GM12878 (cell line): ENCODE data around the gene KIAA1586. TPM values are rescaled to one million over a fixed set of nuclear protein-coding genes. Genes with fewer than 3 reads are reported as not detected.
A peak's percentile ranks its signal among the peaks of the same experiment; 100 is the strongest.
"Not testable (repeated sequence)": the region's sequence is repeated elsewhere in the genome, so short reads cannot be mapped to it uniquely, and the experiment has no call there.

Experiments used
- ATAC-seq: fragments of 200-7000 bp; cut with Tn5 transposase; 3 replicates; pipeline ENCODE4 v1.9.1; 2020; ENCODE audit warnings: mild to moderate bottlenecking, moderate library complexity
- Bru-seq: library from RNA; stranded (reverse); fragments of 400-500 nt; gene quantifications from one replicate; lab custom pipeline; 2021; lab: Mats Ljungman, UMichigan
- BruChase-seq, 2 experiments: library from RNA; stranded (reverse); fragments of 400-500 nt; gene quantifications; one replicate each; lab custom pipeline; 2021; lab: Mats Ljungman, UMichigan
- BruUV-seq: library from RNA; stranded (reverse); fragments of 400-500 nt; replicated peaks from 2 replicates; lab custom pipeline; 2021; lab: Mats Ljungman, UMichigan
- CTCF ChIA-PET: fragments of 300-600 bp; sonication (Branson Sonifier 250); formaldehyde crosslinking; extraction: SDS; loops from one replicate; lab custom pipeline; 2021; ENCODE audit warnings: inconsistent platforms; lab: Yijun Ruan, JAX
- POLR2A ChIA-PET: fragments of 350-600 bp; formaldehyde crosslinking; extraction: SDS; loops from one replicate; lab custom pipeline; 2021; ENCODE audit warnings: inconsistent platforms; lab: Charles Lee
- RAD21 ChIA-PET: fragments of 300-600 bp; sonication (Branson Sonifier 250); formaldehyde crosslinking; loops from one replicate; lab custom pipeline; 2023; ENCODE audit warnings: antibody characterized with exemption; ENCODE audit not compliant: unreplicated experiment; lab: Charles Lee
- SMC1A ChIA-PET: fragments of 300-600 bp; sonication (Branson Sonifier 250); formaldehyde crosslinking; loops from one replicate; lab custom pipeline; 2023; ENCODE audit not compliant: unreplicated experiment, uncharacterized antibody; lab: Charles Lee
- DNase-seq: peaks from one replicate; pipeline ENCODE4 v3.0.0-alpha.2; 2011; ENCODE audit warnings: low read depth, low spot score
- FAIRE-seq: peaks from 3 replicates; lab custom pipeline; 2011; peaks lifted over from hg19 to GRCh38; lab: Jason Lieb, UNC
- H2AFZ ChIP-seq: 2 replicates; pipeline ENCODE4 v1.6.0; 2011; ENCODE audit warnings: low read depth, low read length, control low read depth; ENCODE audit not compliant: control insufficient read depth
- H3K27ac ChIP-seq: 2 replicates; pipeline ENCODE4 v1.5.1; 2011; ENCODE audit warnings: control low read depth; ENCODE audit not compliant: control insufficient read depth, insufficient read depth
- H3K27me3 ChIP-seq, 2 experiments: replicated peaks in 1 of 2; 2 replicates each; pipeline versions ENCODE4 v1.6.0 to v1.6.1; 2011; ENCODE audit warnings: low read length in 1 of 2; ENCODE audit not compliant: control insufficient read depth in 2 of 2, insufficient read depth in 2 of 2
- H3K36me3 ChIP-seq, 2 experiments: 2 replicates each; pipeline ENCODE4 v1.5.1; 2011; ENCODE audit warnings: low read length in 1 of 2; ENCODE audit not compliant: control insufficient read depth in 2 of 2, insufficient read depth in 2 of 2
- H3K4me1 ChIP-seq: 2 replicates; pipeline ENCODE4 v1.6.1; 2011; ENCODE audit warnings: mild to moderate bottlenecking, low read length, moderate library complexity, mixed read lengths; ENCODE audit not compliant: control insufficient read depth, insufficient read depth
- H3K4me2 ChIP-seq: 2 replicates; pipeline ENCODE4 v1.6.0; 2011; ENCODE audit warnings: control low read depth; ENCODE audit not compliant: control insufficient read depth, insufficient read depth
- H3K4me3 ChIP-seq: fragments of 200-600 bp; sonication (generic); 2 replicates; pipeline ENCODE4 v1.5.1; 2016
- H3K79me2 ChIP-seq: 2 replicates; pipeline ENCODE4 v1.6.0; 2011; ENCODE audit warnings: low read length; ENCODE audit not compliant: control insufficient read depth, insufficient read depth
- H3K9ac ChIP-seq: 2 replicates; pipeline ENCODE4 v1.8.0; 2011; ENCODE audit warnings: low read length, control low read depth, mixed read lengths; ENCODE audit not compliant: control insufficient read depth, insufficient read depth
- H3K9me3 ChIP-seq: replicated peaks from 3 replicates; pipeline ENCODE4 v1.5.1; 2011; ENCODE audit warnings: mild to moderate bottlenecking, low read length; ENCODE audit not compliant: control insufficient read depth, insufficient read depth
- H4K20me1 ChIP-seq: 2 replicates; pipeline ENCODE4 v1.6.0; 2011; ENCODE audit not compliant: control insufficient read depth, insufficient read depth
- BHLHE40 ChIP-seq, 2 experiments: fragments of 450-650 bp in 1 of 2; IDR thresholded peaks; 2 replicates each; pipeline ENCODE4 v1.6.1; 2011 to 2017; ENCODE audit warnings: low read depth in 2 of 2, borderline replicate concordance in 1 of 2, improper control_type of control experiment in 1 of 2, low read length in 1 of 2, mild to moderate bottlenecking in 1 of 2
- E2F8 ChIP-seq: fragments of 450-650 bp; IDR thresholded peaks from 2 replicates; pipeline ENCODE4 v1.6.1; 2018; ENCODE audit warnings: mild to moderate bottlenecking, low read depth, moderate library complexity; ENCODE audit not compliant: partially characterized antibody
- GABPA ChIP-seq: IDR thresholded peaks from 2 replicates; pipeline ENCODE4 v1.6.1; 2014; ENCODE audit warnings: antibody characterized with exemption, low read depth, mild to moderate bottlenecking, inconsistent platforms
- GATAD2B ChIP-seq: fragments of 450-650 bp; conservative IDR thresholded peaks from 2 replicates; pipeline ENCODE4 v1.6.1; 2017; ENCODE audit warnings: low read depth, mild to moderate bottlenecking, moderate library complexity
- HDGF ChIP-seq: fragments of 450-650 bp; IDR thresholded peaks from 2 replicates; pipeline ENCODE4 v1.6.1; 2016; ENCODE audit warnings: antibody characterized with exemption
- MEF2B ChIP-seq: fragments of 450-650 bp; IDR thresholded peaks from 2 replicates; pipeline ENCODE4 v1.6.1; 2018; ENCODE audit warnings: mild to moderate bottlenecking, moderate library complexity; ENCODE audit not compliant: partially characterized antibody, poor library complexity, severe bottlenecking
- NBN ChIP-seq: fragments of 450-650 bp; IDR thresholded peaks from 2 replicates; pipeline ENCODE4 v1.6.1; 2016
- RUNX3 ChIP-seq: IDR thresholded peaks from 2 replicates; pipeline ENCODE4 v1.6.1; 2012; ENCODE audit warnings: low read length, inconsistent platforms
- WGBS: methylation state at CpG from one replicate; pipeline ENCODE4 v1.1.6; 2016; ENCODE audit warnings: low lambda C conversion rate; ENCODE audit not compliant: insufficient replicate concordance, insufficient coverage; ENCODE audit errors: missing lambda C conversion rate; 5-methylcytosine and 5-hydroxymethylcytosine counted together
- in situ Hi-C: fragments of 300-500 bp; cut with MboI; formaldehyde crosslinking; loops from 9 replicates; pipeline ENCODE4 v1.14.3; 2018; ENCODE audit warnings: mixed read lengths
- intact Hi-C: fragments of 100-400 bp; cut with micrococcal nuclease; formaldehyde crosslinking; loops from one replicate; pipeline ENCODE4 v1.14.2; 2022; ENCODE audit not compliant: unreplicated experiment
- long read RNA-seq, 2 experiments: library from polyadenylated mRNA; unstranded; transcript quantifications; one replicate each; pipeline ENCODE4 v2.0.0, GENCODE V29; 2019 to 2020
- polyA minus RNA-seq, 3 experiments: library from RNA; depleted of rRNA, polyadenylated mRNA; stranded (reverse); fragments of >200 nt; gene quantifications; 2 replicates each; pipeline ENCODE4 v1.2.3, GENCODE V29; 2011
- polyA plus RNA-seq, 11 experiments: library from polyadenylated mRNA; depleted of rRNA in 4 of 11; unstranded in 6 of 11; stranded (reverse) in 5 of 11; fragments of >200 nt; fragmentation: Nextera tagmentation in 4 of 11; fragmentation: Illumina TruSeq in 1 of 11; extraction: Ambion mirVana in 4 of 11; extraction: Trizol in 1 of 11; gene quantifications; 1 replicate in 1 of 11; 2 replicates in 10 of 11; pipeline versions ENCODE4 v1.2.1 to v1.2.3, GENCODE V29; 2011 to 2016; ENCODE audit warnings: inconsistent platforms in 2 of 11, missing spikeins in 2 of 11, low read depth in 1 of 11
- total RNA-seq, 4 experiments: library from RNA; depleted of rRNA in 3 of 4; stranded (reverse); fragments of >200 nt in 3 of 4; fragmentation: Illumina TruSeq in 1 of 4; extraction: Trizol in 1 of 4; gene quantifications; 2 replicates each; pipeline versions ENCODE4 v1.2.1 to v1.2.3, GENCODE V29; 2013 to 2021
- TF ChIP-seq, protein P1 (sequence below): fragments of 450-650 bp; IDR thresholded peaks from 2 replicates; pipeline ENCODE4 v1.6.1; 2017; ENCODE audit warnings: low read depth, mild to moderate bottlenecking, moderate library complexity
- TF ChIP-seq, protein P2 (sequence below): fragments of 450-650 bp; IDR thresholded peaks from 2 replicates; pipeline ENCODE4 v1.6.1; 2016; ENCODE audit warnings: mild to moderate bottlenecking

The KIAA1586 gene
- total RNA-seq (2013; cell fraction: nucleolus; rRNA removed): 39.9 and 41.2 TPM in 2 replicates
- total RNA-seq (2014; rRNA removed) (13.3 and 18.9 TPM in 2 replicates), total RNA-seq (2014; rRNA removed; fragmentation: Illumina TruSeq; extraction: Trizol) (26.3 and 27.4 TPM in 2 replicates), total RNA-seq (2021) (17.4 and 20.2 TPM in 2 replicates), polyA plus RNA-seq (2011; rRNA removed) (13.1 and 28.1 TPM in 2 replicates), polyA plus RNA-seq (2014; fragmentation: Illumina TruSeq; extraction: Trizol) (19.0 and 23.3 TPM in 2 replicates), polyA plus RNA-seq (2014; fragmentation: Nextera tagmentation; extraction: Ambion mirVana) (10 to 100 TPM; 22.3 to 29.0 TPM), polyA plus RNA-seq (2014; rRNA removed) (10.8 and 14.2 TPM in 2 replicates), polyA plus RNA-seq (2016; fragmentation: Nextera tagmentation; extraction: Ambion mirVana) (10 to 100 TPM; 28.8 to 33.1 TPM), polyA minus RNA-seq (2011; rRNA and poly(A)+ RNA removed) (4.2 and 5.3 TPM in 2 replicates), Bru-seq, nascent RNA (percentile 94 among the genes with signal in this experiment), BruChase-seq, experiment 1, labeled RNA remaining after a 6-hour chase (percentile 79 among the genes with signal in this experiment), BruChase-seq, experiment 2, labeled RNA remaining after a 2-hour chase (percentile 92 among the genes with signal in this experiment)
- polyA plus RNA-seq (2011; ENCODE audit: low read depth): 3.2 TPM
- polyA plus RNA-seq (2011; cell fraction: cytosol; rRNA removed): 3.0 and 3.2 TPM in 2 replicates
- 4.7 and 5.9 TPM in 2 replicates for polyA plus RNA-seq (2011; cell fraction: nucleus; rRNA removed)
- 7.5 and 10.8 TPM in 2 replicates for polyA plus RNA-seq (2012)
- 3.2 and 5.2 TPM in 2 replicates for polyA minus RNA-seq (2011; cell fraction: cytosol; rRNA and poly(A)+ RNA removed)
- polyA minus RNA-seq (2011; cell fraction: nucleus; rRNA and poly(A)+ RNA removed): 4.5 and 6.3 TPM in 2 replicates
- long read RNA-seq, experiment 1, transcript KIAA1586-201 (4 exons, 2,933 nt): major isoform, 15 of 19 reads
- long read RNA-seq, experiment 1, partial matches to known transcripts: 1 of 19 reads
- long read RNA-seq, experiment 1, other reads (novel, unspliced or antisense): 3 of 19 reads
- long read RNA-seq, experiment 2, transcript KIAA1586-203 (3 exons, 2,883 nt): minor isoform, 6 of 81 reads
- long read RNA-seq, experiment 2, transcript KIAA1586-201 (4 exons, 2,933 nt): major isoform, 62 of 81 reads
- long read RNA-seq, experiment 2, partial matches to known transcripts: 3 of 81 reads
- long read RNA-seq, experiment 2, other reads (novel, unspliced or antisense): 10 of 81 reads

DNA sequence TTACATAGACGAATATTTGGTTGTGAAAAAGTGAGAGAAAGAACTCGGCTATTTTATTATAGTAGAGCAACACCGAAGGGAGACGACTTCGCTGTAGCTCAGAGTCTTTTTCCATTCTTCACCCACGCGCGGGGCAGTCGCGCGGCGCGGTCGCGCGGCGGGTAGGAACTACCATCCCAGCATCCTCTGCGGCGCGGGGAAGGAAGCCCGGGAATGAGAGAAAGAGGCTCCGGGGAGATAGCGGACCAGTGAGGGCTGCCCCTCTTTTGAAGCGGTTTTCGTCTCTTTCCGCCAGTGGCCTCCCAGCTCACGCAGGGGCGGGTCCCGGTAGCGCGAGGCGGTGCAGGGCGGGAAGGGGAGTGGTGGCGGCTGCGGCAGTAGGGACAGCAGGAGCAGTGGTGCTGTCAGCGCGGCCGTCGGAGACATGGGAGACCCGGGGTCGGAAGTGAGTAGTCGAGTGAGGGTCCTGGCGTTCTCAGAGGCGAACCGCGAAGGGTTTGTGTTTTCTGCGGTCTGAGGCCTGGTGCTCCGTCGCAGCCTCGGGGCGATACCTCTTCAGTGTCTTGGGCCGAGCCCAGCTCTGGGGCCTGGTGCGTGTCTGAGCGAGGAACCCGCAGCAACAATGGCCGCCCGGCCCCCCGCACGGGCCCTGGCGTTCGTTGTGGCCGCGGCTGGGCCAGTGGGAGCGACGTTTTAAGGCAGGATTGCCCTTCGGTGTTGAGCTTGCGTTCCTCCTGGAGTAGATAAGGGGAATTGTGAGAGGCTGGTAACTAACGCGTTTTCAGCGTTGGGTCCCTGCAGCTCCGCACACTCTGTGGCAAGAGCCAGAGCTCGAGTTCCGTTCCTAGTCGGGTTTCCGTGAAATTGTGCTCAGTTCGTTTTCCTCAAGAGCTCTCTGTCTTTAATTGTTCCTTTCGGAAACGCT lies at the start of gene KIAA1586:
TSS of gene KIAA1586 (plus strand) at position 362 of the 925 bp plus-strand sequence. CDS start at position 425, 63 bp downstream.
- SMC1A ChIA-PET: interaction anchor here (0.7 to 1.0 kb wide), 3 partner anchors 87 to 273 kb away, joined by 3 read pairs; no protein-coding TSS in a partner anchor
- H3K4me3 ChIP-seq: peak within 1 kb of the TSS; percentile 66
- WGBS: under 1% methylated on average over 46 of the region's 78 CpGs
- POLR2A ChIA-PET: interaction anchor here (0.8 kb wide), 1 partner anchor 93 kb away, joined by 3 read pairs; no protein-coding TSS in a partner anchor
- H3K4me1 ChIP-seq, H3K27me3 ChIP-seq, FAIRE-seq, H4K20me1 ChIP-seq, H3K9me3 ChIP-seq, H3K36me3 ChIP-seq, BruUV-seq, in situ Hi-C loops: not testable (repeated sequence)
- intact Hi-C loops: loop anchor here (5.0 kb wide), 1 partner anchor 89 kb away; the partner anchor contains the start of gene BEND6
- CTCF ChIA-PET: interaction anchor here (1.6 kb wide), 1 partner anchor 26 kb away, joined by 5 read pairs; no protein-coding TSS in a partner anchor
- H3K4me2 ChIP-seq: peak within 1 kb of the TSS; percentile 45
- ATAC-seq (peak; percentile 95), DNase-seq (peak; percentile 68)
- H3K79me2 ChIP-seq: peaks cover 29% of the 10 kb centered on the region
- RAD21 ChIA-PET: interaction anchor here (0.5 to 1.7 kb wide), 4 partner anchors 9 to 271 kb away, joined by 3 to 4 read pairs (median 3); partner anchors contain the start of gene PRIM2
- H3K9ac ChIP-seq: peak within 1 kb of the TSS; percentile 59
- peak within 1 kb of the TSS; percentile 22 for H3K27ac ChIP-seq
- peak within 1 kb of the TSS; percentile 78 for H2AFZ ChIP-seq
- peak; percentile 43; the same call in 1 of the 2 replicates for TF ChIP-seq RUNX3
- peak; percentile 88; the same call in 1 of the 2 replicates for TF ChIP-seq HDGF
- TF ChIP-seq BHLHE40 (IDR thresholded peaks at IDR 0.05; ENCODE audit: borderline replicate concordance in 1 of 2, low read depth in 2 of 2, low read length in 1 of 2): peak; percentile 11 to 52; a peak in 2 of 4 replicates
- TF ChIP-seq NBN: peak; percentile 74
- peak; percentile 35 for TF ChIP-seq MEF2B
- peak; percentile 70 for TF ChIP-seq GABPA
- TF ChIP-seq, protein P1, sequence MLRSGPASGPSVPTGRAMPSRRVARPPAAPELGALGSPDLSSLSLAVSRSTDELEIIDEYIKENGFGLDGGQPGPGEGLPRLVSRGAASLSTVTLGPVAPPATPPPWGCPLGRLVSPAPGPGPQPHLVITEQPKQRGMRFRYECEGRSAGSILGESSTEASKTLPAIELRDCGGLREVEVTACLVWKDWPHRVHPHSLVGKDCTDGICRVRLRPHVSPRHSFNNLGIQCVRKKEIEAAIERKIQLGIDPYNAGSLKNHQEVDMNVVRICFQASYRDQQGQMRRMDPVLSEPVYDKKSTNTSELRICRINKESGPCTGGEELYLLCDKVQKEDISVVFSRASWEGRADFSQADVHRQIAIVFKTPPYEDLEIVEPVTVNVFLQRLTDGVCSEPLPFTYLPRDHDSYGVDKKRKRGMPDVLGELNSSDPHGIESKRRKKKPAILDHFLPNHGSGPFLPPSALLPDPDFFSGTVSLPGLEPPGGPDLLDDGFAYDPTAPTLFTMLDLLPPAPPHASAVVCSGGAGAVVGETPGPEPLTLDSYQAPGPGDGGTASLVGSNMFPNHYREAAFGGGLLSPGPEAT: peak; percentile 83
- peak; percentile 74 for TF ChIP-seq GATAD2B
- TF ChIP-seq, protein P2, sequence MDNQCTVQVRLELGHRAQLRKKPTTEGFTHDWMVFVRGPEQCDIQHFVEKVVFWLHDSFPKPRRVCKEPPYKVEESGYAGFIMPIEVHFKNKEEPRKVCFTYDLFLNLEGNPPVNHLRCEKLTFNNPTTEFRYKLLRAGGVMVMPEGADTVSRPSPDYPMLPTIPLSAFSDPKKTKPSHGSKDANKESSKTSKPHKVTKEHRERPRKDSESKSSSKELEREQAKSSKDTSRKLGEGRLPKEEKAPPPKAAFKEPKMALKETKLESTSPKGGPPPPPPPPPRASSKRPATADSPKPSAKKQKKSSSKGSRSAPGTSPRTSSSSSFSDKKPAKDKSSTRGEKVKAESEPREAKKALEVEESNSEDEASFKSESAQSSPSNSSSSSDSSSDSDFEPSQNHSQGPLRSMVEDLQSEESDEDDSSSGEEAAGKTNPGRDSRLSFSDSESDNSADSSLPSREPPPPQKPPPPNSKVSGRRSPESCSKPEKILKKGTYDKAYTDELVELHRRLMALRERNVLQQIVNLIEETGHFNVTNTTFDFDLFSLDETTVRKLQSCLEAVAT: peak; percentile 56; the same call in 1 of the 2 replicates
- peak; percentile 37 for TF ChIP-seq E2F8
